HG03066 (cell line): ENCODE data around the gene RAD54L2.
"Not testable (repeated sequence)": the region's sequence is repeated elsewhere in the genome, so short reads cannot be mapped to it uniquely, and the experiment has no call there.

Experiments used
- ATAC-seq: cut with Tn5 transposase; IDR thresholded peaks from one replicate; pipeline ENCODE4 v1.9.1; 2021; ENCODE audit warnings: low read depth; ENCODE audit not compliant: unreplicated experiment

Gene RAD54L2

DNA sequence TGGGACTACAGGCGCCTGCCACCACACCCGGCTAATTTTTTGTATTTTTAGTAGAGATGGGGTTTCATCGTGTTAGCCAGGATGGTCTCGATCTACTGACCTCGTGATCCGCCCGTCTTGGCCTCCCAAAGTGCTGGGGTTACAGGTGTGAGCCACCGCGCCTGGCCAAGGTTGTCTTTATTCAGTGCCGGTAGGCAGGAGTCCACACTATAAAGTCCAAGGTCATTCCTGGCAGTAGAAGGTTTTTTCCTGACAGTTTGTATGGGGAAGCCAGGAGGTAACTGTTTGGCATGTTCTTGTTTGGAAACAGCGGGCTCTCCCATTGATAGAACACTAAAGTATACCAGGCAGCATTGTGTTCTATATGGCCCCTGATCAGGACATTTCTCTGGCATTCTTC, 4.1 kb downstream of the RAD54L2 start:
- ATAC-seq = not testable (repeated sequence)

DNA sequence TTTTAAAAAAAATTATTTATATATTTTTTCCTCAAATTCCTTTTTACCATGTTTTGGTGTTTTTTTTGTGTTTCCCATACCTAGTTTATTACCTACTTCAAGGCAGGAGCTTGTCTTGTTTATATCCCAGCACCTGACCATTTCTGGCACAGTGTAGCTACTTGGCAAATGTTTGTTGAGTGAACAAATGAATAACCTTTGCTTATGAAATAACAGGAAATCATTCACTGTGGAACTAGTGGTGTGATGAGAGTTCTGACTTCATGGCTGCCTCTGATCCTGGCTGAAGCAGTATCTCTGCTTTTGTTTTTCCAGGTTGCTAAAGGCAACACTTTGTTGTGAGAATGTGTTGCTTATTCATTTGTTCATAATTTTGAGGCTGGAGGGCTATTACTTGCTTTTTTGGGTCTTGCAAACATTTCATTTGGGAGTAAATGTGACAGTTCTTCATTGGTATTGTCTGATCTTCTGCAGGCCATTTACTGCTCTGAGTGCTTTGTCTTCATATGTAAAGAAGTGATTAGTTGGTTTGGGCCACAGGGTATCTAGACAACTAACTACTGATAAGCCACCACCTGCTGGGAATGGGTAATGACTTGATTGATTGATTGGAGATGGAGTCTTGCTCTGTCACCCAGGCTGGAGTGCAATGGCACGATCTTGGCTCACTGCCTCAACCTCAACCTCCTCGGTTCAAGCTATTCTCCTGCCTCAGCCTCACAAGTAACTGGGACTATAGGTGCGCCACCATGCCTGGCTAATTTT, 5.7 kb downstream of the RAD54L2 start:
- no peak for ATAC-seq

- ATAC-seq = no peak
Measured at GRCh38 chr3:51547274-51547673, 8.8 kb downstream of the RAD54L2 start.

- ATAC-seq = no peak
Measured at GRCh38 chr3:51549311-51549710, 10.8 kb downstream of the RAD54L2 start.

DNA sequence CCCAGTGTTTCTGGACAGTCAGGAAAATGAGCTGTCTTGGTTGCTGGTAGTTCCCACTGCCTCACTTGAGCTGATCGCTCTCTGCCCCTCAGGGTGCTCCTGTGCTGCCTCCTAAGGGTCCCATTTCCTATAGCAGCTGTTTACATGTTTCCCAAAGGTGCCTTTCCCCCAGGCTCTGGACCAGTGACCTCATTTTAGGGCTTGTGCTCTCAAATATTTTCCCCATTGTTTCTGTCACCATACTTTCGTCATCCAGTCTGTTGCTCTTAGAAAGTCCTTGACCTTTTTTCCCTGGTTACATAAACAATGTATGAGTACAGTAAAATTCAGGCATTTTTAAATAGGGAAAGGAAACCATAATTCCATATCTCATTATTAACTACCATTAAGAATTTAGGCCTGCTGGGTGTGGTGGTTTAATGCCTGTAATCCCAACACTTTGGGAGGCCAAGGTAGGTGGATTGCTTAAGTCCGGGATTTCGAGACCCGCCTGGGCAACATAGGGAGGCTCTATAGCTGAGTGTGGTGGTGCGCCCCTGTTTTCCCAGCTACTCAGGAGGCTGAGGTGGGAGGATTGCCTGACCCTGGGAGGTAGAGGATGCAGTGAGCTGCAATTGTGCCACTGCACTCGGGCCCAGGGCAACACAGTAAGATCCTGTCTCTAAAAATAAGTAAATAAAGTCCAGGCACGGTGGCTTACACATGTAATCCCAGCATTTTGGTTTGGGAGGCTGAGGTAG, 11.7 kb downstream of the RAD54L2 start:
- ATAC-seq = no peak

DNA sequence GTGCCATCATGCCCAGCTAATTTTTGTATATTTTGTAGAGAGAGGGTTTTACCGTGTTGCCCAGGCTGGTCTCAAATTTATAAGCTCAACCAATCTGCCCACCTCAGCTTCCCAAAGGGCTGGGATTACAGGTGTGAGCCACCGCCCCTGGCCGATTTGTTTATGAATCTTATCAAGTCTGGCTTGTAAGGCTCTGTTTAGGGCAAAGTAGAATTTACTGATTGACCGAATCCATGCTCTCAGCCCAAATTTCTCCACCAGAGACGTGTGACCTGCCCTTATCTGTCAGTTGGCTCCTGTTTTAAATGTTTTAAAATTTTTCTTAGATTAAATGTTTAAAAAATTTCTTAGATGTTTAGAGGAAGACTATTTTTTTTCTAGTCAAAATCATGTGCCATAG, 19.5 kb downstream of the RAD54L2 start:
- ATAC-seq = no peak

DNA sequence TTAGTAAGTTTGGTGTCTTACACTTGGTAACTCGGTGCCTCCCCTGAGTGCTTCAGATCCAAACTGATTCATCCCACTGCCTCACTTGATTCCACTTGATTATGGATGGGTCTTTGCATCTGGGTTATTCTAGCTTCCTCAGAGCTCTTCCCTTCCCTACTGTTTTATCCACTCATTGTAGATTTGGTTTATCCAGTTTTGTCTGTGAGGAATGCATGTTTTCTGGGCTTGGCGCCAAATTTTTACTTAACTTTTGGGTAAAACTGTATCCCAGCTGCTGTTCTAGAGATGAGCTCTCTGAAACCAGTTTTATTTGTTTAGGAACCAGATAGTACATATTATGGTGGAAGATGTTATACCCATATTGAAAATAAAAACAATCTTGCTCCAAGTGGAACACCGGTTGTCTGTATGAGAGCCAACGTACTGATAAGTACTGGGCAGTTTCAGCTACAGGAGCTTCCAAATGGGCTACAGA, 20.9 kb downstream of the RAD54L2 start:
- no peak for ATAC-seq

DNA sequence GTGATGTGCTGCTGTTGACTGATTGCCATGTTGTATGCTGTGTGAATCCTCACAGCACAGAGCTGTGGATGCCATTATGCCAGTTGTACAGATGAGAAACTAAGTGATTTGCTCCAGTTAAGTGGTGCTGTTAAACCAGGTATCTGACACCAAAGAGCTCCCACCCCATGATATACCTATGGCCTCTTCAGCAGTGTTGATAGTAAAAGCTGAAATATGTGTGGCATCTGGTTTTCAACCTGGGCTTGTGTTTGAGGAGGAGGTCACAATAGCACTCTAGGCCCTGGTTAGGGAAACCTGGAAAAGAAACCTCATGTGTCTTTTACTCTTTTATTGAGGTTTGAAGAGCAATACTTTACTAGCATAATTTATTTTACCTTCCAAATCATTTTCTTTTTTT, 21.4 kb downstream of the RAD54L2 start:
- ATAC-seq = no peak

- not testable (repeated sequence) for ATAC-seq
Measured at GRCh38 chr3:51562403-51562802, 23.9 kb downstream of the RAD54L2 start.

- no peak for ATAC-seq
Measured at GRCh38 chr3:51568036-51568435, 29.5 kb downstream of the RAD54L2 start.

- ATAC-seq = no peak
Measured at GRCh38 chr3:51568996-51569395, 30.5 kb downstream of the RAD54L2 start.

DNA sequence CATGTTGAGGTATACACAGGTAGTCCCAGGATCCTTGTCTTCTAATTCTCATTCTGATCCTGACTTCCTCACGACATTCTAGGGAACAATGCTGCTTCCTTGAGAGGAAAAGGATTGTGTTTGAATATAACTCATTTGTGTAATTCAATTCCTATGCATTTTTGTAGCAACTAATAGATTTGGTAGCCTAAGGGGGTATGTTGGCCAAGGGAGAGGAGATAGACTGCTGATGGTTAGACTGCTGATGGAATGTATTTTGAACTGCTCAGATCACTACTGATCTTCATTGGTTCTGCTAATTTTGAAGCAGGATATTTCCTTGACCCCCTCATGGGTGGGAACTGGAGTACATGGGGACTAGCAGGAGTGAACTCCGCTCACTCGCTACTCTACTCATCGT, 39.7 kb downstream of the RAD54L2 start:
- no peak for ATAC-seq

DNA sequence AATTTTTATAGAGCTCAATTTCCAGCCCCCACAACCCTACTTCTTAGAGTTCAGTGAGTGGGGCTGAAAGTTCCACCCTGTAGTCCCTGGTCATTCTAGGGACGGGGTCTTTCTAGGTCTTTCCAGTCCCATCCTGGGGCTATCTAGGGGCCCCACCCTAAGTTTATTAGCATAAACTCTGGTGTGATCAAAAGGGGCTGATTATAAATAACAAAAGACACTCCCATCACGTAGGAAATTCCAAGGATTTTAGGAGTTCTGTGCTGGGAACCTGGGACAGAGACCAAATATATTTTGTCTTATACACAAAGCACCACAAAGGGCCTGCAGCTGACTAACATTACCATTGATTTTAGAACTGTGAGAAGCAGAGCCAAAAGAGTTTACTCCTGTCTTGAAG, 41.9 kb downstream of the RAD54L2 start:
- no peak for ATAC-seq

DNA sequence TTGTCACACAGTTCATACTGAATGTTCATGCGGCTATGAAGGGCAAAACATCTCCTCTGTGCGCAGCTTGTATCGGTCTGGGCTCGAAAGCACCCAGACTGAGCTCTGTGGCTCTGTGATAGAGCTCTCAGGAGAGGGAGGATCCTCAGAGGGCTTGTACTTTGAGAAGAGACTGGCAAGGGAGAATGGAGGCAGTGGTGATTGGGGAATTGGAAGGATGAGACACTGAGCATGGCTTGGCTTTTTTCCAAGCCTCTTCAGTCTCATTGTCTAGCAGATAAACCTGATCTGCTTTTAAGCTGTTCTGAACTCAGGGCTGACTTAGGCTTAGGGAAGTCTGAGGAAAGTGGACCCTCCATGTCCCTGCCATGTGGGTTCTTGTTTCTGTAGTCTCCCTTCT, 43.0 kb downstream of the RAD54L2 start:
- ATAC-seq = no peak

DNA sequence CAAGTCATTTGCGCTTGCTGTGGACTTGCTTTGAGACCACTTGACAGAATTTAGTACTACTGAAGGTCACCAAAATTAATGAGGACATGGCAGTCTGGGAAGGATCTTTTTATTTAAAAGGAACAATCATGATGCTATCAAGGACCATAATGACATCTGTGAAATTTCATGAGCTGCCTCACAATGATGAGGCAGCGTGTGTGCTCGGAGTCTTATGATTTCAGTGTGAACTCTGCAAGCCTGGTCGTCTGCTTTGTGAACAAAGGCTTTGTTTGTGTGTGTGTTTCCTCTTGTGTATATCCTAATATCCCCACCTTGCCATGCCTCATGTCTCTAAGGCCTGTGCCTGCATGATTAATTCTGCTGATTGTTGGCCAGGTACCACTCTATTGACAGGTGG, 46.7 kb downstream of the RAD54L2 start:
- no peak for ATAC-seq

DNA sequence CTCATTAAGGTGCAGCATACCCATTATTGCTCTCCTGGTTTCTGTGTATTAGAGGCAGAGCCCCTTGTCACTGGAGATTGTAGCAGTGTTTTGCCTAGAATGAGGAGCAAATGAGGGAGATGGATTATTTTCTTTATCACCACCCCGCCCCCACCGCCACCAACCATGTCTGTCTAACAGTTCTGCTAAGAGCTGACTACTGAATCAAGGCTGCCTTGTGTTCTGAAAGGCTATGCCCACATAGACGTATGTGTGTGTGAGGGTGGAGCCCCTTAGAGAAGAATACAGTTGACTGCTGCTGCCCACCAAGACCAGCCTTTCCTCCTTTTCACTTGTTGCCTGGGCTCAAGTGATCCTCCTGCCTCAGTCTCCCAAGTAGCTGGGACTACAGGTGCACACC, 47.4 kb downstream of the RAD54L2 start:
- no peak for ATAC-seq
